ENCODE results near the gene SUSD5.
"Not testable (repeated sequence)": the region's sequence is repeated elsewhere in the genome, so short reads cannot be mapped to it uniquely, and the experiment has no call there.

SUSD5 gene

DNA sequence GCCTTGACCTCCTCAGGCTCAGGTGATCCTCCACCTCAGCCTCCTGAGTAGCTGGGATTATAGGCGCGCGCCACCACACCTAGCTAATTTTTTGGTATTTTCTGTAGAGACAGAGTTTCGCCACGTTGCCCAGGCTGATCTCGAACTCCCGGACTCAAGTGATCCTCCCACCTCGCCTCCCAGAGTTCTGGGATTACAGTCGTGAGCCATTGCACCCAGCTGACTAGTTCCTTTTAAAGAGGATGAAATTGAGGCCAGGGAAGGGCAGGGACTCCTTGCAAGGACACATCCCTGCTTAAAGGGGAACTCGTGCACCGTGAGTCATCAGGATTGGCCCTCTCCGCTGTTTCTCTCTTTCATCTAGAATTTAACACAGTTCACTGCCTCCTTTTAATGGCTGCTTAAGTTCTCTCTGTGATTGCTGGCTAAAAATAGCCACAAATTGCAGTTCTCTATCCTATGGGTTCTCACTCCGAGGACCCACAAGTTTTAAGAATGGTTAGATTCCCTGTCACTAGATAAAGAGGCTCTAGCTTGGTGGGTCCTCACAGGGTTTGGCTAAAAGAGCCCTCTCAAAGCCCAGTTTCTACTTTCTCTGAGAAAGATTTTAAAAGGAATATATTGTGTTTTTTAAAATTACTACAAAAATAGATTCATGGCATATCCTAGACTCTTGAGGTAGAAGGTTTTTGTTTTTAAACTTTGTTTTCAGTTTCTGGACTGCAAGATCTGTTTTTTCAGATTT, 103.4 kb downstream of the SUSD5 start:
- DNase-seq (ENCODE audit: low read depth, low spot score), result peak; percentile 94

DNA sequence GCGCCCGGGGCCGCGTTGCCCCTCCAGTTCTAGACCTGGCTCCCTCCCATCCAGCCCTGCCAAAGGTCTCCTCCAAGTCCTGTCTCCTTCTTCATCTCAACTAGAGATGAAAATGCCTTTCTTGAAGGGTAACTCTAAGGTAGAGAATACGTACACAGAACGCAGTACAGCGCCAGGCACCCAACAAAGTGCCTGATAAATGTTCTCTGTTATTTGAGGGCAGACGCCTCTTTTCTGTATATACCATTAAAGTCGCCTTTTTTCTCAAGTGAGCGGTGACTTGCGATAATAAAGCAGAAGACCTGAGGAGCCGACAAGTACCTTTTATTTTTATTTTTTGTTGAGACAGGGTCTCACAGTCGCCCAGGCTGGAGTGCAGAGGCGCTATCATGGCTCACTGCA, 104.0 kb downstream of the SUSD5 start:
- no peak for DNase-seq (ENCODE audit: low read depth, low spot score)

GRCh38 chr3:33113772-33114621, 104.6 kb downstream of the SUSD5 start, which contains the start of gene CRTAP:
TSS of gene CRTAP (plus strand) at chr3:33114014. CDS start at chr3:33114078, 64 bp downstream.
- DNase-seq (ENCODE audit: low read depth, low spot score), result peak; percentile 99

- no peak for DNase-seq (ENCODE audit: low read depth, low spot score)
Measured at GRCh38 chr3:33111581-33111980, 107.0 kb downstream of the SUSD5 start.

DNA sequence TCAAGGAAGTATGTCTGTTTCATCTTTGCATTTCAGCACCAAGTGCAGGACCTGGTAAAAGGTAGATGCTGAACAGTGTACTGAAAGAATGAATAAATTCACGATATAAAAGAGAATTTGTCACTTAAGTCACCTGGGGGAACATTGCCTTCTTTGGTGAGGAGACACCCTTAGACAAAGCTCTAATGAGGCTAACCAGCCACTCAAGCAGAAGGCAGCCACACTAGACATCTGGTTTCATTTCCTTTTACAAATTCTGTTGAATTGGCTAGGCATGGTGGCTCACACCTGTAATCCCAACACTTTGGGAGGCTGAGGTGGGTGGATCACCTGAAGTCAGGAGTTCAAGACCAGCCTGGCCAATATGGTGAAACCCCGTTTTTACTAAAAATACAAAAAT, 111.8 kb downstream of the SUSD5 start:
- not testable (repeated sequence) for DNase-seq (ENCODE audit: low read depth, low spot score)

DNA sequence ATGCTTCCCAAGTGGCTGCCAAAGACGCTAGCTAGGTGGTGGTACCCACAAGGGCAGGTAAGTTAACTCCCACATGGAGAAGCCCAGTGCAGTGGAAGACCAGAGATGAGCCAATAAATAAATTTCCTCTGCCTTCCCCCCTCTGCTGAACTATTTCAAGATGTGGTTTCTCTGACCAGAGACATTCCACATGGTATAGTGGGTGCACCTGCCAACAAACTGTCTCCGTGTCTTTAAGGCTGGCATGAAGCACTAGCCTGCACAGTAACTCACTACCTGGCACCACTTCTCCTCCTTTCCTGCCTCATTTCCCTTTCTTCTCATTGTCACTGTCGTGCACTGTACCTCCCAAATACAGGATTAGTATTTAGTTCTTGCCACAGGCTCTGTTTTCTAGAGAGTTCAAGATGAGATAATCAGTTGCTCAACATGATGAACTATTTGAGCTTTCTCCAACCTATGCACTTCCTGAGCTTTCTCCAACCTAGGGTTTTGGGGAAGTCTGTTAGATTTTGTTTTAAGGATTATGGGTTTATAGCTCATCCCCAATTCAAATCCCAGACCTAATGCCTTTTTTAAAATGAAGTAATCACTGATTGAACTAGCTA, 113.2 kb downstream of the SUSD5 start:
- peak; percentile 45 for DNase-seq (ENCODE audit: low read depth, low spot score)

- DNase-seq (ENCODE audit: low read depth, low spot score), result no peak
Measured at GRCh38 chr3:33104803-33105202, 113.8 kb downstream of the SUSD5 start.

DNA sequence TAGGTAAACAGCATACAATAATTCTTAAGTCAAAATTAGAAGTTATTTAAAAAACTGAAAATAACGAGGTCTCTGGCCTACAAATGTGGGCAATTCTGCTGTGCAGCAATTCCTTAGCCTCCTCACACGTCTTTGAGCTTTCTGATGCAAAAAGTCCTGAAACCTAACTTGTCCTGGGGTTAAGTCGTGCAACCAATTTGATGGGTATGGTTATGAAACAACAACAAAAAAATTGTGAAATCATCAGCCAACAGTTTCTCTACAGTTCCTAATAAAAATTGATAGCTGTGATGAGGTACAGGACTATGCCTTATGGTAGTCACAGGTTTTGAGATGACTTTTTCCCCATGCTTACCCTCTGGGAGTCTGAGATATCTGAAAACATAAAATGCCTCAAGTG, 115.1 kb downstream of the SUSD5 start:
- no peak for DNase-seq (ENCODE audit: low read depth, low spot score)

- no peak for DNase-seq (ENCODE audit: low read depth, low spot score)
Measured at GRCh38 chr3:33103034-33103433, 115.6 kb downstream of the SUSD5 start.

DNA sequence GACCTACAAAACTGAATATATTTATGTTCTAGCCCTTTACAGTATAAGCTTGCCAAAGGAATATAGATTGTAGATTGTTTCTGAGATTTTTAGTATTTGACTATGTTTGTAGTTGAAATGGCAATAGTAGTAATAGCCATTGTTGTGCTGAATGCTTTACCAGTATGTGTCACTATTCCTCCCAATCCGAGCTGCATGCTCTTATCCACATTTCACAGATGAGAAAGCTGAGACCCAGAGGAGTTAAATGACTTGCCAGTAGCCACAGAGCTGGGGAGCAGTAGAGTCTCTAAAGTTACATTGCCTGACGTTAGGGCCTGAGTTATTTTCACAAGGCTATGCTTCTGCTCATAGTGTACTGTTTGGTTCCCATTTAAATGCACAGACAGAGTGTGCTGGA, 118.4 kb downstream of the SUSD5 start:
- no peak for DNase-seq (ENCODE audit: low read depth, low spot score)
